GM23338 (cell line): ENCODE measurements around the gene JUNB. TPM values are rescaled to one million over a fixed set of nuclear protein-coding genes. Genes with fewer than 3 reads are reported as not detected.

Experiments
- ATAC-seq: fragments of 200-7000 bp; cut with Tn5 transposase; 3 replicates; pipeline ENCODE4 v1.9.1; 2020
- DNase-seq: peaks from one replicate; pipeline ENCODE4 v3.0.0-alpha.2; 2015; ENCODE audit warnings: low spot score
- H2AFZ ChIP-seq: fragments of 200-600 bp; sonication (generic); 2 replicates; pipeline ENCODE4 v1.8.0; 2016; ENCODE audit warnings: antibody characterized with exemption, mild to moderate bottlenecking, moderate library complexity
- H3F3A ChIP-seq: fragments of 200-600 bp; sonication (generic); replicated peaks from 2 replicates; pipeline ENCODE4 v1.8.0; 2017; ENCODE audit warnings: antibody characterized with exemption, mixed run types, low read depth
- H3K27ac ChIP-seq: fragments of 200-600 bp; sonication (generic); 2 replicates; pipeline ENCODE4 v1.6.1; 2016; ENCODE audit warnings: low read depth
- H3K27me3 ChIP-seq: fragments of 200-600 bp; sonication (generic); 2 replicates; pipeline ENCODE4 v1.8.0; 2016; ENCODE audit warnings: mild to moderate bottlenecking, mixed run types, moderate library complexity; ENCODE audit not compliant: insufficient read depth
- H3K36me3 ChIP-seq: fragments of 200-600 bp; sonication (generic); 2 replicates; pipeline ENCODE4 v1.8.0; 2016; ENCODE audit warnings: mild to moderate bottlenecking; ENCODE audit not compliant: insufficient read depth
- H3K4me1 ChIP-seq: fragments of 200-600 bp; sonication (generic); 2 replicates; pipeline ENCODE4 v1.8.0; 2016; ENCODE audit warnings: mild to moderate bottlenecking, moderate library complexity; ENCODE audit not compliant: insufficient read depth
- H3K4me2 ChIP-seq: fragments of 200-600 bp; sonication (generic); 2 replicates; pipeline ENCODE4 v1.7.1; 2017; ENCODE audit warnings: mixed run types
- H3K4me3 ChIP-seq: fragments of 200-600 bp; sonication (generic); 2 replicates; pipeline ENCODE4 v1.6.1; 2016; ENCODE audit warnings: mixed run types
- H3K79me2 ChIP-seq: fragments of 200-600 bp; sonication (generic); replicated peaks from 2 replicates; pipeline ENCODE4 v1.8.0; 2017; ENCODE audit warnings: mild to moderate bottlenecking; ENCODE audit not compliant: insufficient read depth
- H3K9me2 ChIP-seq: fragments of 200-600 bp; sonication (generic); 2 replicates; pipeline ENCODE4 v1.8.0; 2017; ENCODE audit not compliant: insufficient read depth
- H4K20me1 ChIP-seq: fragments of 200-600 bp; sonication (generic); replicated peaks from 2 replicates; pipeline ENCODE4 v1.8.0; 2017; ENCODE audit warnings: mild to moderate bottlenecking; ENCODE audit not compliant: insufficient read depth
- H3K27ac Mint-ChIP-seq: 2 replicates; pipeline ENCODE4 v1.8.0; 2020; ENCODE audit warnings: inconsistent platforms, mild to moderate bottlenecking, moderate library complexity, mixed read lengths
- H3K27me3 Mint-ChIP-seq: 3 replicates; pipeline ENCODE4 v1.8.0; 2022; ENCODE audit warnings: low read depth, mild to moderate bottlenecking, moderate library complexity, mixed read lengths, inconsistent platforms; ENCODE audit not compliant: insufficient read depth, poor library complexity
- H3K36me3 Mint-ChIP-seq: 3 replicates; pipeline ENCODE4 v1.8.0; 2021; ENCODE audit warnings: low read depth, mild to moderate bottlenecking, inconsistent platforms, moderate library complexity, mixed read lengths
- H3K4me1 Mint-ChIP-seq: 3 replicates; pipeline ENCODE4 v1.8.0; 2020; ENCODE audit warnings: mild to moderate bottlenecking, inconsistent platforms, mixed read lengths
- H3K4me3 Mint-ChIP-seq: 3 replicates; pipeline ENCODE4 v1.8.0; 2021; ENCODE audit warnings: moderate library complexity, mild to moderate bottlenecking, inconsistent platforms, mixed read lengths
- H3K9me3 Mint-ChIP-seq: 3 replicates; pipeline ENCODE4 v1.8.0; 2020; ENCODE audit warnings: moderate library complexity, mild to moderate bottlenecking, inconsistent platforms, mixed read lengths
- CREB1 ChIP-seq: fragments of 250-450 bp; sonication (Bioruptor Pico); IDR thresholded peaks from 2 replicates; pipeline ENCODE4 v1.5.0; 2020; ENCODE audit warnings: low read depth, mild to moderate bottlenecking, moderate library complexity
- CTCF ChIP-seq, 2 experiments: fragments of 200-600 bp in 1 of 2; sonication (generic) in 1 of 2; conservative IDR thresholded peaks; 2 replicates each; pipeline versions ENCODE4 v1.5.1 to v1.6.1; 2016 to 2017; ENCODE audit warnings: antibody characterized with exemption in 2 of 2, low read depth in 2 of 2, mild to moderate bottlenecking in 2 of 2, moderate library complexity in 1 of 2
- ETS1 ChIP-seq: IDR thresholded peaks from 2 replicates; pipeline ENCODE4 v1.6.1; 2016; ENCODE audit warnings: antibody characterized with exemption
- EZH2 ChIP-seq: fragments of 200-600 bp; sonication (generic); IDR thresholded peaks from one replicate; pipeline ENCODE4 v1.8.0; 2017; ENCODE audit warnings: antibody characterized with exemption, mild to moderate bottlenecking, low read depth; ENCODE audit not compliant: unreplicated experiment
- EZH2phosphoT487 ChIP-seq: fragments of 200-600 bp; sonication (generic); IDR thresholded peaks from one replicate; pipeline ENCODE4 v1.8.1; 2018; ENCODE audit warnings: antibody characterized with exemption; ENCODE audit not compliant: unreplicated experiment
- JUNB ChIP-seq: IDR thresholded peaks from one replicate; pipeline ENCODE4 v1.6.1; 2016; ENCODE audit warnings: antibody characterized with exemption; ENCODE audit not compliant: unreplicated experiment
- NANOG ChIP-seq: IDR thresholded peaks from 2 replicates; pipeline ENCODE4 v1.6.1; 2016; ENCODE audit warnings: antibody characterized with exemption, borderline replicate concordance
- POLR2AphosphoS5 ChIP-seq: IDR thresholded peaks from 2 replicates; pipeline ENCODE4 v1.6.1; 2016; ENCODE audit warnings: antibody characterized with exemption, low read depth
- REST ChIP-seq: IDR thresholded peaks from one replicate; pipeline ENCODE4 v1.6.1; 2018; ENCODE audit warnings: antibody characterized with exemption; ENCODE audit not compliant: unreplicated experiment
- STAT1 ChIP-seq: IDR thresholded peaks from one replicate; pipeline ENCODE4 v1.6.1; 2016; ENCODE audit warnings: antibody characterized with exemption; ENCODE audit not compliant: unreplicated experiment
- ZNF114 ChIP-seq: fragments of 250-450 bp; sonication (Bioruptor Pico); IDR thresholded peaks from 2 replicates; pipeline ENCODE4 v1.5.0; 2020; ENCODE audit warnings: mild to moderate bottlenecking, moderate library complexity
- ZNF331 ChIP-seq: fragments of 250-450 bp; sonication (Bioruptor Pico); IDR thresholded peaks from 2 replicates; pipeline ENCODE4 v1.5.0; 2020; ENCODE audit warnings: low read depth, mild to moderate bottlenecking, moderate library complexity
- polyA plus RNA-seq: library from polyadenylated mRNA; unstranded; fragments of >200 nt; fragmentation: Nextera tagmentation; extraction: Ambion mirVana; gene quantifications from 2 replicates; pipeline ENCODE4 v1.2.1, GENCODE V29; 2016
- total RNA-seq: library from RNA; depleted of rRNA; stranded (reverse); fragments of >200 nt; shearing (Covaris generic); gene quantifications from 2 replicates; pipeline ENCODE4 v1.2.3, GENCODE V29; 2014

The JUNB gene
- total and polyA plus RNA-seq, 2 experiments from 2014 or later: 7.7 to 20.2 TPM

GRCh38 chr19:12784394-12784870 is 6.9 kb upstream of the JUNB start:
- Histone ChIP-seq H3K79me2 (no peaks in the 10 kb centered on the region), H3K27ac (no peak overlapping the region), H3K4me3 (no peak overlapping the region), H3F3A (peaks cover 30% of the 10 kb centered on the region), H3K4me2 (no peak overlapping the region), H3K4me1 (peaks cover 30% of the 10 kb centered on the region), H3K36me3 (no peaks in the 10 kb centered on the region), H3K9me2 (no peaks in the 10 kb centered on the region), H3K27me3 (no peaks in the 10 kb centered on the region), H2AFZ (no peak overlapping the region), H4K20me1 (no peaks in the 10 kb centered on the region)
- no peak overlapping the region for H3K4me3 Mint-ChIP-seq
- H3K36me3 Mint-ChIP-seq: no peaks in the 10 kb centered on the region
- no peak overlapping the region for H3K27ac Mint-ChIP-seq
- peaks cover 13% of the 10 kb centered on the region for H3K27me3 Mint-ChIP-seq
- DNase-seq: no peak
- TF ChIP-seq POLR2AphosphoS5 (no peak), ETS1 (no peak), ZNF331 (CRISPR knock-in tag) (no peak)
- peaks cover 21% of the 10 kb centered on the region for H3K4me1 Mint-ChIP-seq
- no peak for ATAC-seq
- no peaks in the 10 kb centered on the region for H3K9me3 Mint-ChIP-seq

- H3K9me3 Mint-ChIP-seq: no peaks in the 10 kb centered on the region
- Histone ChIP-seq H3K36me3 (no peaks in the 10 kb centered on the region), H3K27me3 (no peaks in the 10 kb centered on the region), H2AFZ (no peak overlapping the region), H3K9me2 (no peaks in the 10 kb centered on the region), H3K4me3 (no peak overlapping the region), H4K20me1 (no peaks in the 10 kb centered on the region), H3K79me2 (no peaks in the 10 kb centered on the region), H3K4me2 (no peak overlapping the region), H3K4me1 (peaks cover 25% of the 10 kb centered on the region), H3K27ac (no peak overlapping the region), H3F3A (peaks cover 27% of the 10 kb centered on the region)
- H3K4me1 Mint-ChIP-seq: peaks cover 18% of the 10 kb centered on the region
- ATAC-seq (no peak), DNase-seq (no peak)
- no peak overlapping the region for H3K4me3 Mint-ChIP-seq
- H3K36me3 Mint-ChIP-seq: no peaks in the 10 kb centered on the region
- peaks cover 11% of the 10 kb centered on the region for H3K27me3 Mint-ChIP-seq
- no peak overlapping the region for H3K27ac Mint-ChIP-seq
- TF ChIP-seq EZH2phosphoT487 (no peak), REST (no peak), ZNF114 (CRISPR knock-in tag) (no peak), CTCF (conservative IDR thresholded peaks at IDR 0.05; ENCODE audit: low read depth in 2 of 2) (no peak), CREB1 (CRISPR knock-in tag) (no peak), NANOG (no peak), EZH2 (no peak), ETS1 (no peak), ZNF331 (CRISPR knock-in tag) (no peak), JUNB (no peak), STAT1 (no peak)
These were observed 6.3 kb upstream of the JUNB start for GRCh38 chr19:12784871-12785430.
